Lung (tissue), 12 donors: ENCODE results near the gene TEX101. TPM values are rescaled to one million over a fixed set of nuclear protein-coding genes. Genes with fewer than 3 reads are reported as not detected.

ENCODE experiments used
- ATAC-seq: fragments of 200-7000 bp; cut with Tn5 transposase; one replicate; pipeline ENCODE4 v1.9.1; 2020; ENCODE audit warnings: moderate number of reproducible peaks; ENCODE audit not compliant: insufficient read depth, low FRiP score
- DNase-seq, 3 donors: peaks; one replicate each; pipeline ENCODE4 v3.0.0-alpha.2; 2013 to 2017
- H3K27ac ChIP-seq, 2 donors: one replicate each; pipeline ENCODE4 v1.5.1; 2013; ENCODE audit warnings: mild to moderate bottlenecking in 2 of 2, moderate library complexity in 2 of 2, control low read depth in 1 of 2, inconsistent platforms in 1 of 2, low read depth in 1 of 2, low read length in 1 of 2
- H3K27me3 ChIP-seq, 3 donors: one replicate each; pipeline ENCODE4 v1.5.1; 2013; ENCODE audit warnings: low read length in 2 of 3; ENCODE audit not compliant: control insufficient read depth in 3 of 3, insufficient read depth in 3 of 3
- H3K36me3 ChIP-seq, 4 donors: one replicate each; pipeline ENCODE4 v1.5.1; 2013; ENCODE audit warnings: low read length in 4 of 4, mild to moderate bottlenecking in 1 of 4, moderate library complexity in 1 of 4; ENCODE audit not compliant: control insufficient read depth in 4 of 4, insufficient read depth in 4 of 4
- H3K4me1 ChIP-seq, 5 donors: one replicate each; pipeline ENCODE4 v1.5.1; 2013; ENCODE audit warnings: low read length in 5 of 5, mild to moderate bottlenecking in 2 of 5, moderate library complexity in 1 of 5; ENCODE audit not compliant: control insufficient read depth in 5 of 5, insufficient read depth in 5 of 5
- H3K4me3 ChIP-seq: one replicate; pipeline ENCODE4 v1.5.1; 2013; ENCODE audit warnings: mild to moderate bottlenecking, control low read depth, moderate library complexity
- H3K9ac ChIP-seq, 2 donors: one replicate each; pipeline ENCODE4 v1.5.1; 2013; ENCODE audit warnings: low read length in 2 of 2, control low read depth in 1 of 2; ENCODE audit not compliant: insufficient read depth in 1 of 2
- H3K9me3 ChIP-seq, 4 donors: one replicate each; pipeline ENCODE4 v1.5.1; 2013; ENCODE audit warnings: low read length in 3 of 4, mild to moderate bottlenecking in 1 of 4, moderate library complexity in 1 of 4; ENCODE audit not compliant: control insufficient read depth in 4 of 4, insufficient read depth in 3 of 4
- CTCF ChIP-seq: IDR thresholded peaks from 2 replicates; pipeline ENCODE4 v1.5.1; 2012; ENCODE audit warnings: mild to moderate bottlenecking; ENCODE audit errors: control extremely low read depth, extremely low read depth
- WGBS, 2 donors: extraction: QIAGEN DNeasy Blood & Tissue Kit; methylation state at CpG; one replicate each; pipeline ENCODE4 v1.1.7; 2013; 5-methylcytosine and 5-hydroxymethylcytosine counted together
- polyA plus RNA-seq, 2 donors: library from polyadenylated mRNA; stranded (reverse); fragments of 200-250 nt; gene quantifications; one replicate each; pipeline ENCODE4 v1.2.1, GENCODE V29; 2013
- total RNA-seq, 2 donors: library from RNA; depleted of rRNA in 1 of 2; stranded (reverse); fragments of >200 nt in 1 of 2; gene quantifications; one replicate each; pipeline ENCODE4 v1.2.1, GENCODE V29; 2014 to 2021
- donor health status: control.
- donor health status: control.
- donor health status: Bipolar disorder and iron deficiency.
- donor health status: healthy.
- donor health status: DM: yes; HTN: yes; CAD: no.

Gene TEX101
- total and polyA plus RNA-seq, 4 donors: not detected

- peaks cover 0 to 11% (median 0%) of the 10 kb centered on the region in 5 donors for H3K4me1 ChIP-seq
- TF ChIP-seq CTCF: no peak
- no peak overlapping the region for H3K9ac ChIP-seq
- no peak overlapping the region for H3K27ac ChIP-seq
- no peak overlapping the region for H3K4me3 ChIP-seq
- no peaks in the 10 kb centered on the region for H3K36me3 ChIP-seq
- ATAC-seq (no peak), DNase-seq (no peak)
- H3K27me3 ChIP-seq: peaks cover 0 to 13% (median 11%) of the 10 kb centered on the region in 3 donors
- H3K9me3 ChIP-seq: no peaks in the 10 kb centered on the region
- WGBS, 2 donors: 100% methylated on average over 1 of the region's 1 CpG
Observed at GRCh38 chr19:43466793-43467192, 52.1 kb downstream of the TEX101 start.

DNA sequence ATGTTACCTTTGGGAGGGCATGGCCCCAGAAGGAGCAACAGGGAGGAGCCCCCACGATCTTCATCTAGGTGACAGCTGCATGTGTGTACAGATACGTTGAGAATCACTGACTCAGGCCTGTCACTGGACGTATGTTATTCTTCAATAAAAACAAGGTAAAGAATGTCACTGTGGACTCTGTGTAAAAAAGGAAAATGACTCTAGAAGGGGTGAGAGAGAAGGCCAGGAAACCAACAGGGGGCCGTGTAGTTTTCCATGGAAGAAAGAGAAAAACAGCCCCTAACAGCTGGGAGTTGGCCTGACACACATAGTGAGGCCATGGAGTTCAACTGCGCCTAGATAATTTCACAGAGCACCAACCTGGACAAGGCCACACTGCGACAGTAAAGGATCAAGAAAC, 52.6 kb downstream of the TEX101 start:
- no peaks in the 10 kb centered on the region for H3K9me3 ChIP-seq
- ATAC-seq (no peak), DNase-seq (no peak)
- peaks cover 0 to 11% (median 0%) of the 10 kb centered on the region in 5 donors for H3K4me1 ChIP-seq
- no peak overlapping the region for H3K9ac ChIP-seq
- no peak for TF ChIP-seq CTCF
- no peak overlapping the region for H3K27ac ChIP-seq
- H3K36me3 ChIP-seq: no peaks in the 10 kb centered on the region
- no peak overlapping the region for H3K4me3 ChIP-seq
- 84 to 87% methylated on average over 6 of the region's 6 CpGs for WGBS, 2 donors
- H3K27me3 ChIP-seq: peaks cover 0 to 13% (median 11%) of the 10 kb centered on the region in 3 donors

GRCh38 chr19:43467730-43468129, 53.0 kb downstream of the TEX101 start:
- Histone ChIP-seq H3K4me3 (no peak overlapping the region), H3K27me3 (peaks cover 0 to 13% (median 11%) of the 10 kb centered on the region in 3 donors), H3K9me3 (no peaks in the 10 kb centered on the region), H3K4me1 (peaks cover 0 to 14% (median 0%) of the 10 kb centered on the region in 5 donors), H3K27ac (no peak overlapping the region), H3K36me3 (no peaks in the 10 kb centered on the region), H3K9ac (no peak overlapping the region)
- WGBS, 2 donors: 62 to 71% methylated on average over 4 of the region's 4 CpGs
- ATAC-seq (no peak), DNase-seq (no peak)
- TF ChIP-seq CTCF: no peak

Other genes with a start within 250 kb of the TEX101 start
- gene PSG5, start 228.4 kb upstream of the TEX101 start, total RNA-seq: not detected
- not detected for gene PSG5, start 228.4 kb upstream of the TEX101 start, polyA plus RNA-seq
- gene PSG4, start 209.3 kb upstream of the TEX101 start, total RNA-seq: not detected
- not detected for gene PSG4, start 209.3 kb upstream of the TEX101 start, polyA plus RNA-seq
- not detected for gene PSG9, start 145.4 kb upstream of the TEX101 start, total RNA-seq
- not detected for gene PSG9, start 145.4 kb upstream of the TEX101 start, polyA plus RNA-seq
- gene CD177, start 61.2 kb upstream of the TEX101 start, total RNA-seq: 10 to 100 TPM; 13.7 to 25.1 TPM
- 10 to 100 TPM in 1 of 2 donors, 1 to 10 TPM in 1; 1.0 to 57.8 TPM for gene CD177, start 61.2 kb upstream of the TEX101 start, polyA plus RNA-seq
- gene LYPD3, start 50.7 kb downstream of the TEX101 start, total RNA-seq: under 1 TPM; 0.28 to 0.89 TPM
- gene LYPD3, start 50.7 kb downstream of the TEX101 start, polyA plus RNA-seq: 1 to 10 TPM; 1.0 to 1.7 TPM
- 10 to 100 TPM in 1 of 2 donors, 1 to 10 TPM in 1; 9.8 to 23.4 TPM for gene PHLDB3, start 89.9 kb downstream of the TEX101 start, total RNA-seq
- 1 to 10 TPM; 5.8 to 6.0 TPM for gene PHLDB3, start 89.9 kb downstream of the TEX101 start, polyA plus RNA-seq
- 10 to 100 TPM; 15.0 to 49.3 TPM for gene ETHE1, start 112.3 kb downstream of the TEX101 start, total RNA-seq
- gene ETHE1, start 112.3 kb downstream of the TEX101 start, polyA plus RNA-seq: 10 to 100 TPM; 25.7 to 76.9 TPM
- gene ZNF575, start 118.3 kb downstream of the TEX101 start, total RNA-seq: 1 to 10 TPM in 1 of 2 donors, under 1 TPM in 1; 0.65 to 2.3 TPM
- gene ZNF575, start 118.3 kb downstream of the TEX101 start, polyA plus RNA-seq: under 1 TPM; 0.48 to 0.65 TPM
- 10 to 100 TPM; 26.5 to 32.2 TPM for gene XRCC1, start 160.6 kb downstream of the TEX101 start, total RNA-seq
- 10 to 100 TPM; 15.4 to 22.4 TPM for gene XRCC1, start 160.6 kb downstream of the TEX101 start, polyA plus RNA-seq
- gene PINLYP, start 160.9 kb downstream of the TEX101 start, total RNA-seq: 1 to 10 TPM; 6.1 to 8.9 TPM
- 10 to 100 TPM in 1 of 2 donors, 1 to 10 TPM in 1; 7.9 to 14.2 TPM for gene PINLYP, start 160.9 kb downstream of the TEX101 start, polyA plus RNA-seq
- gene IRGQ, start 181.2 kb downstream of the TEX101 start, total RNA-seq: 10 to 100 TPM; 23.7 to 28.3 TPM
- 1 to 10 TPM; 3.8 to 7.5 TPM for gene IRGQ, start 181.2 kb downstream of the TEX101 start, polyA plus RNA-seq
- 10 to 100 TPM in 1 of 2 donors, 1 to 10 TPM in 1; 5.8 to 14.8 TPM for gene ZNF576, start 181.7 kb downstream of the TEX101 start, total RNA-seq
- gene ZNF576, start 181.7 kb downstream of the TEX101 start, polyA plus RNA-seq: 10 to 100 TPM in 1 of 2 donors, 1 to 10 TPM in 1; 9.8 to 17.2 TPM
- under 1 TPM in 1 of 2 donors, not detected in 1; 0.31 TPM for gene SRRM5, start 197.2 kb downstream of the TEX101 start, total RNA-seq
- gene SRRM5, start 197.2 kb downstream of the TEX101 start, polyA plus RNA-seq: under 1 TPM; 0.22 to 0.49 TPM
- 10 to 100 TPM; 42.6 to 49.9 TPM for gene ZNF428, start 204.7 kb downstream of the TEX101 start, total RNA-seq
- gene ZNF428, start 204.7 kb downstream of the TEX101 start, polyA plus RNA-seq: 10 to 100 TPM; 27.9 to 95.3 TPM
- 10 to 100 TPM in 1 of 2 donors, 1 to 10 TPM in 1; 5.9 to 12.2 TPM for gene CADM4, start 225.0 kb downstream of the TEX101 start, total RNA-seq
- 1 to 10 TPM; 6.3 to 8.7 TPM for gene CADM4, start 225.0 kb downstream of the TEX101 start, polyA plus RNA-seq